ENCODE data around the gene PRKCG.
A peak's percentile ranks its signal among the peaks of the same experiment; 100 is the strongest.

PRKCG gene

DNA sequence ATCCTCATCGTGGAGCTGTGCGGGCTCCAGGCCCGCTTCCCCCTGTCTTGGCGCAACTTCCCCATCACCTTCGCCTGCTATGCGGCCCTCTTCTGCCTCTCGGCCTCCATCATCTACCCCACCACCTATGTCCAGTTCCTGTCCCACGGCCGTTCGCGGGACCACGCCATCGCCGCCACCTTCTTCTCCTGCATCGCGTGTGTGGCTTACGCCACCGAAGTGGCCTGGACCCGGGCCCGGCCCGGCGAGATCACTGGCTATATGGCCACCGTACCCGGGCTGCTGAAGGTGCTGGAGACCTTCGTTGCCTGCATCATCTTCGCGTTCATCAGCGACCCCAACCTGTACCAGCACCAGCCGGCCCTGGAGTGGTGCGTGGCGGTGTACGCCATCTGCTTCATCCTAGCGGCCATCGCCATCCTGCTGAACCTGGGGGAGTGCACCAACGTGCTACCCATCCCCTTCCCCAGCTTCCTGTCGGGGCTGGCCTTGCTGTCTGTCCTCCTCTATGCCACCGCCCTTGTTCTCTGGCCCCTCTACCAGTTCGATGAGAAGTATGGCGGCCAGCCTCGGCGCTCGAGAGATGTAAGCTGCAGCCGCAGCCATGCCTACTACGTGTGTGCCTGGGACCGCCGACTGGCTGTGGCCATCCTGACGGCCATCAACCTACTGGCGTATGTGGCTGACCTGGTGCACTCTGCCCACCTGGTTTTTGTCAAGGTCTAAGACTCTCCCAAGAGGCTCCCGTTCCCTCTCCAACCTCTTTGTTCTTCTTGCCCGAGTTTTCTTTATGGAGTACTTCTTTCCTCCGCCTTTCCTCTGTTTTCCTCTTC, 8.0 kb upstream of the PRKCG start:
- DNase-seq = no peak

- DNase-seq = no peak
Observed at GRCh38 chr19:53874606-53874990, 7.4 kb upstream of the PRKCG start.

GRCh38 chr19:53875602-53876325, 6.2 kb upstream of the PRKCG start:
- DNase-seq = no peak

- DNase-seq = no peak
Observed at GRCh38 chr19:53876651-53877224, 5.3 kb upstream of the PRKCG start.

- DNase-seq = peak; percentile 55
Observed at GRCh38 chr19:53877361-53877766, 4.6 kb upstream of the PRKCG start.

DNA sequence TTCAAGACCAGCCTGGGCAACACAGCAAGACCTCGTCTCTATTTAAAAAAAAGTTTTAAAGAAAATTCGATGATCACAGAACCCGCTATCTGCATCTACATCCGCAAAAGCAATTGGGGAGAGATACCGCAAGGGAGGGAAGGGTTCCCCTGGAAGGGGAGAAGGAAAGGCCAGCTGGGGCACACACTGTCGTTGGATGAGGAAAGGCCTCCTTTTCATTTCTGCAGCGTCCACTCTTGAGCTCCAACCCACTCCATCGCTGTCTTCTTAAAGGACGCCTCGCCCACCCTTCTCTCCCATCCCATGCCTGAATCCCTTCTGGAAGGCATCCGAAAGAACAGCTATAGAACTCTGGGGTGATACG, 3.2 kb upstream of the PRKCG start:
- DNase-seq = no peak

- DNase-seq = peak; percentile 78
Observed at GRCh38 chr19:53879140-53880081, 2.6 kb upstream of the PRKCG start.

- DNase-seq = no peak
Observed at GRCh38 chr19:53880711-53881481, 1.1 kb upstream of the PRKCG start.

DNA sequence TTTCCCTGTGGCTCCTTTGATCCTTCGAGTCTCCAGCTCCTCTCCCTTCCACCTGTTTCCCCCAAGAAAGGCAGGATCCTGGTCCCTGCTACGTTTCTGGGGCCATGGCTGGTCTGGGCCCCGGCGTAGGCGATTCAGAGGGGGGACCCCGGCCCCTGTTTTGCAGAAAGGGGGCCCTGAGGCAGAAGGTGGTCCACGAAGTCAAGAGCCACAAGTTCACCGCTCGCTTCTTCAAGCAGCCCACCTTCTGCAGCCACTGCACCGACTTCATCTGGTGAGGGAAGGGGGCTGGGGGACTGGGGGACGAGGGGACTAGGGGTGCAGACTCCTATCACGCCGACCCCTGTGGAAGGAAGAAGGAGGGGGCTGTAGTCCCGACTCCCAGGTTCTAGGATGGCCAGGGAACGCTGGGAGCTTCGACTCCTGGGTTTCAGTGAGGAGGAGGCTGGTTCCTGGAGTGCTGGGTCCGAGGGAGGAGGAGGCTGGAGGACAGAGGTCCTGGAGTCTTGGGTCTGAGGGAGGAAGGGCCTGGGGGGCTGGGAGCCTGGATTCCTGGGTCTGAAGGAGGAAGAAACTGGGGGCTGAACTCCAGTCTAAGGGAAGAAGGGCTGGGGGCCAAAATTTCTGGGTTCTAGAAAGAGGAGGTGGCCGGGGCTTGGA, 524 bp downstream of the PRKCG start:
- DNase-seq = no peak

GRCh38 chr19:53883231-53883661, 1.2 kb downstream of the PRKCG start:
- no peak for DNase-seq

DNA sequence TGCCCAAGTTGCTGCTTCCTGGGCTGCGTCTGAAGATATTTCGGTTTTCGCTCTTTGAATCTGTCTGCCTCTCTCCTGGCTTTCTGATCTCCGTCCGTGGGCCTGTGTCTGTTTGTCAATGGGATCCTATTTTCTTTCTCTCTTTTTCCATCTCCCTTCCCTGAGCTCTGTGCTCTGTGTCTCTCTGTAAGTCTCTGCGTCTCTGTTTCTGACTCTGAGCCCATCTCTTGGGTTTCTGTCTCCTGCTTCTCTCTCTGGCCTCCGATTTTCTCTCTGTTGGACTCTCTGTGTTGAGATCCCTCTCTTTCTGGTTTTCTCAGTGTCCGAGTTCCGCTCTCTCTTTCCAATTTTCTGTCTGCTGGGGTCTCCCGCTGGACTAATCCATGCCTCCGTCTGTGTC, 1.7 kb downstream of the PRKCG start:
- DNase-seq = no peak

DNA sequence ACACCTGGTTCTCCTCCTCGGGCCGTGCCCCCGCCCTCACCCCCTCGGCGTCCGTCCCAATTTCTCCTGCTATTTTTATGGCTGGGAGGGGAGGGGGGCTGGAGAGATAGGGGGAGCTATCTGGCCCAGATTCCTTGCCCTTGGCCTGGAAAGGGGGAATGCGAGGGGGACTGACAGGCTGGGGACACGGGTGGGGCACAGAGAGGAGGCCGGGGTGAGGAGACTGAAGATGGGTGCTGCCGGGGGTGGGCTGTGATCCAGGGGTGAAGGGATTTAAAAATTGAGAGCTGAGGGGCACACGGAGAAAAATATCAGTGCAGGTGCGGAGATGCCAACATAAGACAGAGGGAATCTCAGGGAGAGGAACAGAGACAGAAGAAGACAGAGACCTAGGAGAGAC, 2.3 kb downstream of the PRKCG start:
- DNase-seq = no peak

DNA sequence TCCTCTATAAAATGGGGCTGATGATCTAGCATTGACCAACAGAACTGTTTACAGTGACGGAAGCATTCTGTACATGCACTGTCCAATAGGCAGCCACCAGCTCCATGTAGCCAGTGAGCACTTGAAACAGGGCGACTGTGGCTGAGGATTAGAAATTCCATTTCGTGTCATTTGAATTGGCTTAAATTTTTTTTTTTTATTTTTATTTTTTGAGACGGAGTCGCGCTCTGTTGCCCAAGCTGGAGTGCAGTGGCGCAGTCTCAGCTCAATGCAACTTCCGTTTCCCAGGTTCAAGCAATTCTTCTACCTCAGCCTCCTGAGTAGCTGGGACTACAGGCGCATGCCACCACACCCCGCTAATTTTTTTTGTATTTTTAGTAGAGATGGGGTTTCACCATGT, 3.0 kb downstream of the PRKCG start:
- DNase-seq = no peak

DNA sequence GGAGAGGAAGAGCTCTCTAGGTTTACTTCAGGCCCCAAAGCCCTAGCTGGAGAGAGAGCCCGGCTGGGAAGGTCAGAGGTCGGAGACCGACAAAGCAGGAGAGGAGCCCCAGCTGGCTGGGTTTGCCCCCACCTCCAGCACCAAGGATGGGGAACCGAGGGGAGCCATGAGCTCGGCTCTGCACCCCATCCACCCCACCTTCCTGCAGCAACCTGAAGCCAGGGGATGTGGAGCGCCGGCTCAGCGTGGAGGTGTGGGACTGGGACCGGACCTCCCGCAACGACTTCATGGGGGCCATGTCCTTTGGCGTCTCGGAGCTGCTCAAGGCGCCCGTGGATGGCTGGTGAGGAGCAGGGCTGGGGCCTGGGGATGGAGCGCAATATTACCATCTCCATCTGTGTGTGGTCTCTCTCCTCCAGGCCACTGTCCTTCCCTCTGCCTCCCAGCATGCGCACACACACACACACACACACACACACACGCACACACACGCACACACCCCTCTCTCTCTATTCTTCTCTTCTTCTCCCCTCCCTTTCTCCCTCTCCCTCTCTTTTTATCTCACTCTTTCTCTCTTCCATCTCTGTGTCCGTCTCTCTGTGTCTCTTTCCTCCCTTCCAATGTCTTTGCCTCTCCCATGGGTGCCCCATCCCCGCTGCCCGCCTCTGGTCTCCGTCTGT, 10.4 kb downstream of the PRKCG start:
- no peak for DNase-seq

DNA sequence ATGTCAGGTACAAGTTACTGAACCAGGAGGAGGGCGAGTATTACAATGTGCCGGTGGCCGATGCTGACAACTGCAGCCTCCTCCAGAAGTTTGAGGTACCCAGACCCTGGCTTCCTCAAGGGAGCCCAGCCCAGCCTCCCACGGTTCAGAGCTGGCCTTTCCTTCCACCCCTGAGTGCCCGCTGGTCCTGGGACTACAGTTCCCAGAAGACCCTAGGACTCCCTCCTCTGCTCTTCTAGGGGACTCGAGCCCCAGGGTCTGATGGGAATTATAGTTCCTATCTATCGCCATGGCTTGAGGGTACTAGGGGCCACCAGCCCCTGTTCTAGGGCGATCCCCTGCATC, 11.0 kb downstream of the PRKCG start:
- DNase-seq = no peak

DNA sequence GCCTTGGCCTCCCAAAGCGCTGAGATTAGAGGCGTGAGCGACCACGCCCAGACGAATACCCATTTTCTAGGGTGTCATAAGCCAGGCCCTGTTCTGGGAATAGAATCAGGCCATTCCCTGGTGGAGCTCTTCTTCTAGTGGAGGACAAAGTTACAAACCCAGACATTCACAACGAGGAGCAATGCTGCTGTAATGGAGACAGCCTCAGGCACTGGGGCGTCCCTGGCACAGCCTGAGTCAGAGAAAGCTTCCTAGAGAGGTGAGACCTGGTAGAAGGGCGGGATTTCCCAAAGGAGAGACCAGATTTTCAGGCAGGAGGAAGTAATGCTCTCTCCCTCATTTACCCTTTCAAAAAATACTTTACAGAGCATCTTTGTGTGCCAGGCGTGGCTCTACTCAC, 12.7 kb downstream of the PRKCG start:
- DNase-seq = no peak

DNA sequence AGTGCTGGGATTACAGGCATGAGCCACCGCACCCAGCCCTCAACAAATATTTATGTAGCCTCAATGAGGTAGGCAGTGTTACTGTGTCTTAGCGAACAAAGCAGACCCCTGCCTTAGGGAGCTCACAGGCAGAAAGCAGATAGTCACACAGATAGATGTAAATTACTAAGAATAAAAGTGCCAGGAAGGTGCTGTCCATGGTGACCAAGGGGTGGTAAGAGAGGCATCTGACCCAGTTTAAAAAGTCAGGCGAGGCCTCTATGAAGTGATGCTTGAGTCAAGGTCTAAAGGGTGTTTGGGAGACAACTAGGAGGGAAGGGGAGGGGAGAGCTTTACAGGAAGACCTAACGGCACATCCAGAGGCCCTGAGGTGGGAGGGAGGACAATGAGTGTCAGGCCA, 14.7 kb downstream of the PRKCG start:
- no peak for DNase-seq

- no peak for DNase-seq
Observed at GRCh38 chr19:53897459-53897858, 15.5 kb downstream of the PRKCG start.

DNA sequence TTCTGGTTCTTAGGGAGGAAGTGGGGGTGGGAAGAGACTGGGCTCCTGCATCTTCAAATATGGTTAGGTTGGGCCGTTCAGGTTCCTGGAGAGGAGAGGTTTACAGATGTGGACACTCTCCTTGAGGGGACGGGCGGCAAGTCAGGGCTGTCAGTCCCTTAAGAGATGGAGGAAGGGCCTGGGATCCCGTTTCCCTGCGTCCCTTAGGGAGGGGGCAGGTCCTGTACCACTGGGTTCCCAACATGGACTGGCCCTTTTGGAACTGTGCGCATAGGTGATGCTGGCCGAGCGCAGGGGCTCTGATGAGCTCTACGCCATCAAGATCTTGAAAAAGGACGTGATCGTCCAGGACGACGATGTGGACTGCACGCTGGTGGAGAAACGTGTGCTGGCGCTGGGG, 16.2 kb downstream of the PRKCG start:
- DNase-seq = no peak

DNA sequence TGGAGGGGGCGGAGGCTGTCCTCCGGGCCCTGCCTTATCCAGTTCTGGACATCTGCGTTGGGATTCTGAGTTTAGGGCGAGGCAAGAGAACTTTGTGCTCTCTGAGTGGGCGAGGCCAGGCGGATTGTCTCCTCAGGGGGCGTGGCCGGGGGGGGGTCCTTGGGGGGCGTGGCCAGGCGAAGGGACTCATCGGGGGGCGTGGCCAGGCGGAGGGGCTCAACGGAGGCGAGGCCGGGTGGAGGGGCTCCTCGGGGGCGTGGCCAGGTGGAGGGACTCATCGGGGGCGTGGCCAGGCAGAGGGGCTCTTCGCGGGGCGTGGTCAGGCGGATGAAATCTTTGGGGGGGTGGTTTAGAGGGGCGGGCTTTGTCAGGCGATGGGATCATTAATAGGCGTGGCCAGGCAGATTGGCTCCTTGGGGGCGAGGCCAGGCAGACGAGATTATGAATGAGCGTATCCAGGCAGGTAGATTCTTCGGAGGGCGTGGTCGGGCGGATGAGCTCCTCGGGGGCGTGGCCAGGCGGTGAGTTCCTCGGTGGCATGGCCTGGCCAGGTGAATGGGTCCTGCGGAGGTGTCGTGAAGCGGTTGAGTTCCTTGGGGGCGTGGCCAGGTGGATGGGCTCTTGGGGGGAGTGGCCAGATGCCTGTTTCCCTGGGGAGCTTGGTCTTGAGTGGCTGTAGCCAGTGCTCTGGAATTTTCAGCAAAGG, 16.8 kb downstream of the PRKCG start:
- DNase-seq = no peak
